Astrocyte of the spinal cord (primary cell): Measurements from ENCODE around the gene SLC30A2.

ENCODE experiments used
- DNase-seq: peaks from one replicate; pipeline ENCODE4 v3.0.0; 2011; ENCODE audit warnings: low read depth, low spot score
- H3K4me3 ChIP-seq: 2 replicates; pipeline ENCODE4 v1.5.1; 2011; ENCODE audit warnings: low read depth, mild to moderate bottlenecking, low read length, moderate library complexity
- in situ Hi-C: cut with HindIII; loops from 2 replicates; pipeline ENCODE4 v1.10.0; 2017; ENCODE audit warnings: low sequenced_read_pairs
- TF ChIP-seq, protein P1 (sequence below): IDR thresholded peaks from 2 replicates; pipeline ENCODE4 v1.5.1; 2012; ENCODE audit warnings: low read depth, mild to moderate bottlenecking, low read length, inconsistent platforms

The SLC30A2 gene

DNA sequence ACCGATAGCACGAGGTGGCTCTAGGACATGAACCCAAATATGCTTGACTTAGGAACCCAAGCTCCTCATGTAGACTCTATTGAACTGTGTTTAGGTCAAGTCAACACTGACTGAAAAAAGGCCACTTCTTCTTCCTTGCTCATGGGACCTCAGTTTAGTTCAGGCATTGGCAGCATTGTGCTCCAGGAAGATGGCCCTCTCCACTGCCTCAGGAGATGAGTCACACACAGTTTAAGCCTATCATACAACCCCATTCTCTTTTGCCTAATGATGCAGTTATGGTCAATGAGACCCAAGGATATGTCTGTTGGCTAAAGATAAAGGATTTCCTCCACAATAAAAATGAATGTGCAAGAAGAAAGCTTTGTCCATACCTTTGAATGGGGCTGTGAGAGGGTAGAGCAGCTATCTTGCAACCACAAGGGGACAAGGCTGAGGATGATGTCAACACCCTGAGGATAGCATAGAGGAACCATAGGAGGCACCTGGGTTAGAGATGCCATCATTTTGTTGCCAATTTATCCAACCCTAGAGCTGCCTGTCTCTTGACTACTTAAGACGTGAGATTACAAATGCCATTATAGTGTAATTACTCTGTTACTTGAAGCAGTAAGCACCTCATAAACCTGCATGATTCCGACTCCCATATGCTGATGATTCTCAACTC lies 24.5 kb upstream of the SLC30A2 start:
- DNase-seq: no peak
- H3K4me3 ChIP-seq: no peak overlapping the region
- TF ChIP-seq, protein P1, sequence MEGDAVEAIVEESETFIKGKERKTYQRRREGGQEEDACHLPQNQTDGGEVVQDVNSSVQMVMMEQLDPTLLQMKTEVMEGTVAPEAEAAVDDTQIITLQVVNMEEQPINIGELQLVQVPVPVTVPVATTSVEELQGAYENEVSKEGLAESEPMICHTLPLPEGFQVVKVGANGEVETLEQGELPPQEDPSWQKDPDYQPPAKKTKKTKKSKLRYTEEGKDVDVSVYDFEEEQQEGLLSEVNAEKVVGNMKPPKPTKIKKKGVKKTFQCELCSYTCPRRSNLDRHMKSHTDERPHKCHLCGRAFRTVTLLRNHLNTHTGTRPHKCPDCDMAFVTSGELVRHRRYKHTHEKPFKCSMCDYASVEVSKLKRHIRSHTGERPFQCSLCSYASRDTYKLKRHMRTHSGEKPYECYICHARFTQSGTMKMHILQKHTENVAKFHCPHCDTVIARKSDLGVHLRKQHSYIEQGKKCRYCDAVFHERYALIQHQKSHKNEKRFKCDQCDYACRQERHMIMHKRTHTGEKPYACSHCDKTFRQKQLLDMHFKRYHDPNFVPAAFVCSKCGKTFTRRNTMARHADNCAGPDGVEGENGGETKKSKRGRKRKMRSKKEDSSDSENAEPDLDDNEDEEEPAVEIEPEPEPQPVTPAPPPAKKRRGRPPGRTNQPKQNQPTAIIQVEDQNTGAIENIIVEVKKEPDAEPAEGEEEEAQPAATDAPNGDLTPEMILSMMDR: no peak
- in situ Hi-C loops: no loop called here

DNA sequence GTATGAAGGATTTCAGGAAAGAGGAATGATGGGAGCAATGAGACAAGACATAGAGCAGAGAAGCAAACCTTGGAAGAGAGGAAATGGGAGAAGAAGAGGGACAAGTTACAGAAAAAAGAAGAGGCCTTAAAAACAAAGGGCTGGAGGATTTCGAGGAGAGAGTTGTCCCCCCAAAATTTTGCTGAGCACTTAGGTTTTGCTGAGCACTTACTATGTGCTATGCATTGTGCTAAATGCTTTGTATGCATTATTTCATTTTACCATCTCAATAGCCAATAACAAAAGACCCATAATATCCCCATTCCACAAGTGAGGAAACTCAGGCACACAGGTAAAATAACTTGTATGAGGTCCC lies 24.0 kb upstream of the SLC30A2 start:
- in situ Hi-C loops: no loop called here
- DNase-seq: no peak
- no peak overlapping the region for H3K4me3 ChIP-seq
- TF ChIP-seq, protein P1: no peak

- TF ChIP-seq, protein P1: no peak
- H3K4me3 ChIP-seq: no peak within 1 kb of the TSS
- no peak for DNase-seq
- in situ Hi-C loops: no loop called here
Observed at GRCh38 chr1:26067432-26067911, 21.6 kb upstream of the SLC30A2 start, which contains the start of gene TRIM63. Gene TRIM63, minus strand, starts transcription at chr1:26067630. Its CDS starts 136 bp downstream, at chr1:26067494.

DNA sequence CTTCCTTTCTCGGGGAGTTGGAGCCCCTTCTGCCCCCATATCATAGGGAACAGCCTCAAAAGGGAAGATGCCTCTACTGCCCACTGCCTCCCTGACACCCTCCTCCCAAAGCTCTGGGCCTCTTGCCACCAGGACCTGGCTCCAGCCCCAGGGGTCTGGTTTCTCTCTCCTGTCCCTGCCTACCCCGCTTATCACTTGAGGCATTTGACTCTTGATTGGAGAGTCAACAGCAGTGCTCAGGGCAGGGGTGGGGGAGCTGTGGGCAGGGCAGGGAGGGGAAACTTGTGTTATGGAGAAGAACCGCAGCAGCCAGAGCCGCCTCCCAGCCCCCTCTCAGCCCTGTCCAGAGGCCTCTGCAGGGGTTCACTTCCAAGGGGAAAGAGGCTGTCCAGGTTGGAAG lies 20.9 kb upstream of the SLC30A2 start:
- DNase-seq: no peak
- TF ChIP-seq, protein P1: no peak
- H3K4me3 ChIP-seq: no peak overlapping the region
- in situ Hi-C loops: no loop called here

DNA sequence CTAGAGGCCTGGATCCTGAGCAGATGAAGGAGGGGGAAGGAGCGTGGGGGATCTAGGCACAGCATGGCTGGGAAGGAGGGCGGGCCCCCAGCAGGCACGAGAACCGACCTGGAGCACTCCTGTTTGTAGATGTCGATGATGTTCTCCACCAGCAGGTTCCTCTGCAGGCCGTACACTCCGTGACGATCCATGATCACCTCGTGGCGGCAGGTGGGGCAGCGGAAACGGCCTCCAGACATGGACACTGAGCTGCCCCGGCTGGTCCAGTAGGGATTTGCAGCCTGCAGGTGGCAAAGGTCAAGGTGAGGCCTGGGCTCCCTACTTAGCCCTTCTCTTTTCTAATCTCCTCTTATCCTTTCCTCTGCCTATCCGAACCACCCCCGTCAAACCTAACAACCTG lies 20.2 kb upstream of the SLC30A2 start:
- no peak for DNase-seq
- H3K4me3 ChIP-seq: no peak overlapping the region
- in situ Hi-C loops: no loop called here
- TF ChIP-seq, protein P1: no peak

- H3K4me3 ChIP-seq: no peak overlapping the region
- in situ Hi-C loops: no loop called here
- TF ChIP-seq, protein P1: no peak
- DNase-seq: no peak
Observed at GRCh38 chr1:26064553-26064952, 18.6 kb upstream of the SLC30A2 start.
